GM18505 (cell line): ENCODE data around the gene ESR1.
"Not testable (repeated sequence)": the region's sequence is repeated elsewhere in the genome, so short reads cannot be mapped to it uniquely, and the experiment has no call there.

Experiments used
- ATAC-seq: cut with Tn5 transposase; IDR thresholded peaks from one replicate; pipeline ENCODE4 v1.9.1; 2021; ENCODE audit not compliant: unreplicated experiment
- POLR2A ChIP-seq: IDR thresholded peaks from 4 replicates; pipeline ENCODE4 v1.6.1; 2011; ENCODE audit warnings: borderline replicate concordance; ENCODE audit not compliant: insufficient read depth, insufficient read length; ENCODE audit errors: extremely low read depth

ESR1 gene

DNA sequence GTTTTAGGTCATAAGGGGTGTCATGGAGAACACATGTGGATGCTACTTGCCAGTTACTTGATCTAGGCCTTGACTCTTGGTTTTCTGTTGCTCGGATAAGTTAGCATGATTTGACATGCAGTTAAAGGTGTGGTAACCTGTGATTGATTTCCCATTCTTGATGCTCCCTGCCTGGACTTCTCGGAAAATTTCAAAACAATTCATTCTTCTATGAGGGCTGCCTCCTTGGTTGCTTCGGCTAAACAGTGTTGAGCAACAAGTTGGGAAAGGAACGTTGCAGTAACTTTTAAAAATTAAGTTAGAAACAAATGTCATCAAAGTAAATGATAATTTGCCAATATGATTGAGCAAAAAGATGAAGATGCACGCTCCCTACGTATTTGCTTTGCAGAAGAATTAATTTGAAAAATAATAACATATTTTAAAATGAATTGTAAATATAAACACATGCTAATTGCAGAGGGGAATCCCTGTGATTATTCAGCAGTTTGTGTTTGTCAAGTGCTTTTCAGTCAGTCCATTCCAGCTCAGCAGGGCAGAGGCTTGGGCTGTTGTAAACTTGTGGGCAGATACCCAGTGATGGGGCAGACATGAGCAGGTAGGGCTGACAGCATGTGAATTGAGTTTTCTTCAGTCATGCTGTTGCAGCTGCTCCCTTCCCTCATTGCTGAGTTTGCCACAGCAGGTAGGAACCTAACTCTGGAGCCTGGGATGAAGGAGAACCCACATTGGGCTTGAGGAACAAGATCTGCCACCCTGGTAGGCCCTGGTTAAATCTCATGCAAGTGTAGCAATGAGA is 110.2 kb downstream of the ESR1 start:
- TF ChIP-seq POLR2A, result no peak
- ATAC-seq, result no peak

- ATAC-seq, result no peak
- no peak for TF ChIP-seq POLR2A
These were observed 132.8 kb downstream of the ESR1 start for GRCh38 chr6:151940307-151940706.

- no peak for TF ChIP-seq POLR2A
- no peak for ATAC-seq
These were observed 140.7 kb downstream of the ESR1 start for GRCh38 chr6:151948002-151948743.

DNA sequence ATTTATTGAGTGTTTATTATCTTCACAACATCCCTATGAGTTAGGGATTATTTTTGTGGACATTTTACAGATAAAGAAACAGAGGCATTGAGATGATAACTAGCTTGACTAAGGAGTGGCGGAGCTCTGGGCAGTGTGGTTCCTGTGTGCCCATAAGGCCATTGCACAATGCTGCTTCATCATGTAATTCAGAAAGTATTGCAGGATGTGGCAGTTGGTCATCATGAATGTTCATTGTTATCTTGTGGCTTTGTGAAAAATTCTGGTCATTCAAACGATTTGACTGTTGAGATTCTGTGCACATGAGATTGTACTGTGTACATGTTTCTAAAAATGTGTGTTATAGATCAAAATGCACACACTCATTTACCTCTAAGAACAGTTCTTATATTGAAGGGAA is 150.8 kb downstream of the ESR1 start:
- ATAC-seq, result no peak

GRCh38 chr6:151959086-151959485 is 151.6 kb downstream of the ESR1 start:
- no peak for TF ChIP-seq POLR2A
- ATAC-seq, result no peak

More for the DNA sequence above, 150.8 kb downstream of the ESR1 start:
- TF ChIP-seq POLR2A, result no peak

- no peak for TF ChIP-seq POLR2A
- ATAC-seq, result no peak
These were observed 154.3 kb downstream of the ESR1 start for GRCh38 chr6:151961809-151962208.

DNA sequence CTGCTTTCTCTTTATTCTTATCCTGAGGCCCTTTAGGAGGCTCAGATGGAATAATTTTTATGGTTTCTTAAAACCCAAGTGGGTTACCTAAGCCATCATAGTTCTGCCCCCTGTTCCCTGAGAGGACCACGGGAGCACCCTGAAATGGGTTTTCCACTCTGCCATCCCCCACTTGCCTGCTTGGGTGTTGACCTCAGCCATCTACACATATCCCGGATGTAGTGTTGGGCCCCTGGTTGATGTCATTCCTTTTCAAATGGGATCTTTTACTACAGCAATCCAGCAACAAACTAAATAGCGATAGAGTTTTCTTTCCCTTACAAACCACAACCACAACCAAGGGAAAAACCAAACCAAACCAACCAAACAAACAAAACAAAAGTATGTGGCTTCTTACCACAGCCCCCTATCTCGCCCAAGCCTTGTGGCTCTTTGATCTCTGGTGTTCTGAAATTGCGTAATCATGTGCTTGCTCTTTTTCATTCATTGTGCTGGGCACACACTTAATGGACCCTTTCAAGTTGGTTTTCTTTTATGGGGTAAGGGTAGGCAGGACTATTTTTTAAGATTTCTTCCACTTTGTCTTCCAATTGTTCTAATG is 154.9 kb downstream of the ESR1 start:
- ATAC-seq, result no peak
- TF ChIP-seq POLR2A, result no peak

DNA sequence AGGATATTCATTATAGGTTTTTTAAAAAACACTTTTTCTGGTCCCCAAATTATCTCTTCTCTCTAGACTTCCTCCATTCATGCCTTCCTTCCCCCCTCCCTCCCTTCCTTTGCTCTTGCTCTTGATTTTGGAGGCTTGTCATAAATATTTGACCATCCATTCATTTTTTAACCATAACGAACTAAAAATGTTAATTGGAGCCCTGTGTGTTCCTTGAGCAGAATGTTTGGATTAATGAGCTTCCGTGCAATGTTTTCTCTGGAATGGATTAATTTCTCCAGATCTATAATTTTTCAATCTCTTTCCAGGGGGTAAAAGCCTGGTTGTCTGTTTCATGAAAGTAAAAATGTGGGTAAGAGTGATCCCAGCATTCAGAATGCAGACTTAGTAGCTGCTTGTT is 155.5 kb downstream of the ESR1 start:
- TF ChIP-seq POLR2A, result no peak
- no peak for ATAC-seq

GRCh38 chr6:151964412-151964811 is 156.9 kb downstream of the ESR1 start:
- ATAC-seq, result not testable (repeated sequence)

- no peak for ATAC-seq
- TF ChIP-seq POLR2A, result no peak
These were observed 166.7 kb downstream of the ESR1 start for GRCh38 chr6:151974061-151974617.

DNA sequence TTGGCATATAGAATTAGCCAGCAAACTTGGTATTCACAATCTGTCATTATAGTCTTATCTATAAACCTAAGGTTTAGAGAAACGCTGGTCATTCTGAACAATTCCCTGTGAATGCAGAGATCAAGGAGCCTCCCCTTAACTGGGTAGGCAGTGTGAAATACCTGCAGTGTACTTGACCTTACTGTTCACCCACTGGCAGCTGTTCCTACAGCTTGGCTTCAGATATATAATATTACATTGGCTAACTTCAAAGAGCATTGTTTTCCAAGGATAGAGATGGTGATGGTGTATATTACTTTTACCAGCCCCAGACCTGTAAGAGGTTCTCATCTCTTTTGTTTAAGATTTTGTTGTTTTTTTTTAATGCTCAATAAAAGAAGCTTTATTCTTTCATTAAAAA is 168.3 kb downstream of the ESR1 start:
- no peak for TF ChIP-seq POLR2A
- ATAC-seq, result no peak

DNA sequence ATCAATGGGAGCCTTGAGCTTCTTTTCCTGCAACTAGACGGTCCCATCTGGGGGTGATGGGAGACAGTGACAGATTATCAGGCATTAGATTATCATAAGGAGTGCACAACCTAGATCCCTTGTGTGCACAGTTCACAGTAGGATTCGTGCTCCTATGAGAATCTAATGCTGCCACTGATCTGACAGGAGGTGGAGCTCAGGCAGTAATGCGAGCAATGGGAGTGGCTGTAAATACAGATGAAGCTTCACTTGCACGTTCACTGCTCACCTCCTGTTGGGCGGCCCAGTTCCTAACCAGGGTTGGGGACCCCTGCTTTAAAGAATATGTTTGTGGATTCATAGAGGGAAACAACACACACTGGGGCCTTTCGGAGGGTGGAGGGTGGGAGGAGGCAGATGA is 180.7 kb downstream of the ESR1 start:
- ATAC-seq, result not testable (repeated sequence)

DNA sequence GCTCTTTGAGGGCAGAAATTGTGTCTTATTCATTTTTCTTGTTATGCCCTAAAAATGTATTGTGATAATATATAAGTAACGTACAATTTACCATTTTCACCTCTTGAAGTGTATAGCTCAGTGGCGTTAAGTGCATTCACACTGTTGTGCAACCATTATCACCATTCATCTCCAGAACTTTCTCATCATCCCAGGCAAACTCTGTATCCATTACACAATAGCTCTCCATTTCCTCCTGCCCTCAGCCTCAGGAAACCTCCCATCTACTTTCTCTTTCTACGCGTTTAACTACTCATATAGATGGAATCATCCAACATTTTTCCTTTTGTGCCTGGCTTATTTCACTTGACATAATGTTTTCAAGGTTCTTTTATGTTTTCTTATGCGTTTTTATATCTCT is 184.6 kb downstream of the ESR1 start:
- no peak for ATAC-seq
- no peak for TF ChIP-seq POLR2A

DNA sequence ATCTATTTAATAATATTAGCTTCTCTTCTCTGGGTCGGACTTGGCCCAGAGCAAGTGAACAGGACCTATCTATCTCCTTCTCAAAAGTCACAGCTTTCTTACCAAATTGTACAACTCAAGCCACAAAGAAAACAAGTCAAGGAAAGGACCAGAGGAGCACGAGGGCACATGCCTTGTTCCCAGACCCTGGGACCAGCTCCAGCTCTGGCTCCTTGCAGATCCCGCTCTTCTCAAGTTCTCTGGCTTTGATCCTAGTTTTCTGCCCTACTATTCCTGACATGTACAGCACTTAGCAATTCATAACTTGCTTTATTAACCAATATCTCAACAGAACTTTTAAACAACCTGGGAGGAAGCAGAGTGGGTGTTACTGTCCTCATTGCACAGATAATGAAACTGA is 185.9 kb downstream of the ESR1 start:
- ATAC-seq, result no peak
- no peak for TF ChIP-seq POLR2A

DNA sequence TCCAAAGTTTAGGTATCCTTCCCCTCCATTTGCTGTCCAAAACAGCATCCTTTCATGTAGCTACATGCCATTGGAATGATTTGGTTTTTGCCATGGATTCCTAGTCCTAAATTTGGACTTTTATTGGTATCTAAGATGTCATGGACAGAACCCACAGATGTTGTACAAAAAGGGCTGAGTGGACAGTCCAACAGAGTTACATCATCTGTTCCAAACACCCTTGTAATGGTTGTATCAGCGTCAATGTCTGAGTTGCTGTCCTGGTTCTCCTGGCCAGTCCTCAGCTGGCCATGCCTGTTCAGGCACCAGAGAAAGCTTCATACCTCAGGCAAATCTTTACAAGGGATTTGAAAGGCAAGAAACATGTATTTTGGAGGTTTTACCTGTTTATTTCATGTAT is 191.3 kb downstream of the ESR1 start:
- no peak for TF ChIP-seq POLR2A
- no peak for ATAC-seq

DNA sequence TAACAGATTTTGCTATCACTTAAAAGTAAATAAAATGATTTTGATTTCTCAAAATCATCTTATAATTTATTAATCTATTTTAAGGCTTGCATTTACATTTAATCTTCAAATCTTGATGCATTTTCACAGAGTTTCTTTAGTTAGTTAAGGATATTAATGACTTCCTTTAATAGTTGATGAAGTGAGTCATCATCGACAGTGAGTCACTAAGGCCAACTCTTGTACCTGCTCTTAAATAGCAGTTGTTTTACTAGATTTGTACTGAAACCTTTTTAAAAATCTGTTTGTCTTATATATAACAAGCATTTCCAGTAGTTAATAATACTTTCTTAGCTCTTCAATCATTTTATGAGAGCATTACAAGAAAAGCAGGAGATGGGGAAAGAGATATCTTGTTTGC is 191.7 kb downstream of the ESR1 start:
- ATAC-seq, result no peak
- no peak for TF ChIP-seq POLR2A
